Right cardiac atrium (tissue), 5 donors: ENCODE data around the gene PAXX. TPM values are rescaled to one million over a fixed set of nuclear protein-coding genes. Genes with fewer than 3 reads are reported as not detected.

ENCODE experiments used
- ATAC-seq, 2 donors: fragments of 200-7000 bp; cut with Tn5 transposase; one replicate each; pipeline versions ENCODE4 v1.8.0 to v1.9.1; 2020; ENCODE audit warnings: moderate library complexity in 2 of 2, mild to moderate bottlenecking in 1 of 2
- DNase-seq, 3 donors: peaks; one replicate each; pipeline ENCODE4 v3.0.0-alpha.2; 2020
- H3K27ac ChIP-seq: one replicate; pipeline ENCODE4 v1.5.1; 2013; ENCODE audit warnings: mild to moderate bottlenecking, low read length, control low read depth, moderate library complexity
- H3K27me3 ChIP-seq: one replicate; pipeline ENCODE4 v1.6.1; 2013; ENCODE audit not compliant: control insufficient read depth, insufficient read depth
- H3K4me1 ChIP-seq: one replicate; pipeline ENCODE4 v1.6.1; 2013; ENCODE audit warnings: low read length; ENCODE audit not compliant: control insufficient read depth, insufficient read depth
- H3K4me3 ChIP-seq: one replicate; pipeline ENCODE4 v1.5.1; 2013; ENCODE audit warnings: low read length, control low read depth
- H3K9me3 ChIP-seq: one replicate; pipeline ENCODE4 v1.6.1; 2013; ENCODE audit warnings: low read length; ENCODE audit not compliant: control insufficient read depth
- WGBS: extraction: QIAGEN DNeasy Blood & Tissue Kit; methylation state at CpG from one replicate; pipeline ENCODE4 v1.1.7; 2013; 5-methylcytosine and 5-hydroxymethylcytosine counted together
- intact Hi-C, 4 donors: fragments of 100-400 bp; cut with DNase I; formaldehyde crosslinking; loops; one replicate each; pipeline versions ENCODE4 v1.11.0 to v1.14.0; 2022 to 2023
- polyA plus RNA-seq: library from polyadenylated mRNA; stranded (reverse); fragments of 200-250 nt; gene quantifications from one replicate; pipeline ENCODE4 v1.2.3, GENCODE V29; 2013
- total RNA-seq, 4 donors: library from RNA; stranded (reverse); fragmentation: NEBNext Ultra II Directional; extraction: Animal tissue kit (Norgen Biotek cat#: 25700); gene quantifications; one replicate each; pipeline ENCODE4 v1.2.1, GENCODE V29; 2021
- donor health status: healthy with polysubstance abuse.
- donor health status: DM: no; HTN: yes; CAD: no.
- donor health status: DM: no; HTN: no; CAD: no.
- donor health status: DM: no; HTN: yes; CAD: no; lungs with severe emphysema.
- donor health status: DM: yes; HTN: yes; CAD: no.

PAXX gene
- total and polyA plus RNA-seq, 5 donors = 24.8 to 44.5 (median 29.4) TPM

DNA sequence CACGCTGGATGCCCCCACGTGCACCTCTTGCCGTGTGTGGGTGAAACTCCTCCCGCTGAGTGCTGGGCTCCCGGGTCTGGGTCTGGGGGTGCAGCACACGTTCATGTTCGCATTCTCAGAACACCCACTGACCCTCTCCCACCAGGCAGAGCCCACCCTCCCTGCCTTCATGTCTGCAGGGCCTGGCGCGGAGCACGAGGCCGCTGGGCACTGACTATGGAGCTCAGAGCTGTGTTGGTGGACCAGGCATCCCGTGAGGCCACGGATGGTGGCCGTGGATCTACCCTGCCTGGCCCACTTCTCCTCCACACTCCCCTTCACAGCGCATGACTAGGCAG is 31.3 kb upstream of the PAXX start:
- no peaks in the 10 kb centered on the region for H3K9me3 ChIP-seq
- no peaks in the 10 kb centered on the region for H3K4me1 ChIP-seq
- 80% methylated on average over 15 of the region's 15 CpGs for WGBS
- H3K27ac ChIP-seq = no peak overlapping the region
- H3K4me3 ChIP-seq = no peak overlapping the region
- no peak for ATAC-seq
- intact Hi-C loops = no loop called here
- DNase-seq = no peak
- no peaks in the 10 kb centered on the region for H3K27me3 ChIP-seq

DNA sequence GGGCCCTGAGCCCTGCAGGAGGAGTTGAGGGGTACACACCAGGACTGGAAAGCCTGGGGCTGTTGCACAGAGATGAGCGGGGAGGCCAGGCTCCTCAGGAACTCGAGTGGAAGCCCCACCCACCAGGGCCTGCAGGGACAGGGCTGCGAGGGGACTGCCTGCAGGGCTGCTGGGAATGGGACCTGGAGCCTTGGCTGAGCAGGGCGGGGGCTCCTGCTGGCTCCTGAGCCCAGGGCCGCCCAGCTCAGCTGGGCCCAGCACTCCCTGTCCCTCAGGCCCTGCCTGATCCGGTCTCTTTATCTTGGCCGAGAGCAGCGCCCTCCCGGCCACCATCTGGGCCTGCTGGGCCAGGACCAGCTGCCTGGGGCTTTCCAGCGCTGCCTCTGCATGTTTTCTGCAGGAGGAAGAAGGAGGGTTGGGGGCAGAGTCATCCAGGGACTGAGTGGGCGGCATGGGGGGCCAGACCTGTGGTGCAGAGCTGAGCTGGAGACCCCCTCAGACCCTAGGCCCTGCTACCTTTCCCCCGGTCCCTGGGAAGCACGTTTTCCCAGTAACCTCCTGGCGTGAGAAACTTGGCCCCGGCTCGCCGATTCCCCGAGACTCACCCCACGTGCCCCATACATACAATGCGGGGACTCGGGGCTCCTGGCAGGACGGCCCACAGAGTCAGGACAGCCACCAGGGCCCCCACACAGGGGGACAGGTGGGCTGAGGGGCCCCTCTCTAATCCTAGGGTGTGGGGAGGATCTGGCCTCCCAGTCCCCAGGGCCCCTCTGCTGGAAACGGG is 30.8 kb upstream of the PAXX start:
- no peaks in the 10 kb centered on the region for H3K27me3 ChIP-seq
- DNase-seq (peak; percentile 83 to 92 (median 92)), ATAC-seq (peak; percentile 89 to 90)
- no peaks in the 10 kb centered on the region for H3K9me3 ChIP-seq
- H3K4me3 ChIP-seq = no peak overlapping the region
- WGBS = 59% methylated on average over 23 of the region's 23 CpGs
- intact Hi-C loops = no loop called here
- no peaks in the 10 kb centered on the region for H3K4me1 ChIP-seq
- no peak overlapping the region for H3K27ac ChIP-seq

DNA sequence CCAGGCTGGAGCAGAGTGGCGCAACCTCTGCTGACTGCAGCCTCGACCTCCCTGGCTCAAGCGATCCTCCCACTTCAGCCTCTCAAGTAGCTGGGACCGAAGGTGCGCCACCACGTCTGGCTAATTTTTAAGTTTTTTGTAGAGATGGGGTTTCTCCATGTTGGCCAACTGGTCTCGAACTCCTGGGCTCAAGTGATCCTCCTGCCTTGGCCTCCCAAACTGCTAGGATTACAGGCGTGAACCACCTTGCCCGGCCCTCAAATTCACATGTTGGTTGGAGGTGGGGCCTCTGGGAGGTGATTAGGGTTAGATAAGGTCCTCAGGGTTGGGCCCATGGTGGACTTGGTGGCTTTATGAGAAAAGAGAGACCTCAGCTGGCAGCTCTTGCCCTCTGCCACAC is 30.1 kb upstream of the PAXX start:
- Histone ChIP-seq H3K4me1 (no peaks in the 10 kb centered on the region), H3K27me3 (no peaks in the 10 kb centered on the region), H3K4me3 (no peak overlapping the region), H3K27ac (no peak overlapping the region), H3K9me3 (no peaks in the 10 kb centered on the region)
- ATAC-seq (no peak), DNase-seq (no peak)
- WGBS = 96% methylated on average over 9 of the region's 9 CpGs
- intact Hi-C loops = no loop called here

DNA sequence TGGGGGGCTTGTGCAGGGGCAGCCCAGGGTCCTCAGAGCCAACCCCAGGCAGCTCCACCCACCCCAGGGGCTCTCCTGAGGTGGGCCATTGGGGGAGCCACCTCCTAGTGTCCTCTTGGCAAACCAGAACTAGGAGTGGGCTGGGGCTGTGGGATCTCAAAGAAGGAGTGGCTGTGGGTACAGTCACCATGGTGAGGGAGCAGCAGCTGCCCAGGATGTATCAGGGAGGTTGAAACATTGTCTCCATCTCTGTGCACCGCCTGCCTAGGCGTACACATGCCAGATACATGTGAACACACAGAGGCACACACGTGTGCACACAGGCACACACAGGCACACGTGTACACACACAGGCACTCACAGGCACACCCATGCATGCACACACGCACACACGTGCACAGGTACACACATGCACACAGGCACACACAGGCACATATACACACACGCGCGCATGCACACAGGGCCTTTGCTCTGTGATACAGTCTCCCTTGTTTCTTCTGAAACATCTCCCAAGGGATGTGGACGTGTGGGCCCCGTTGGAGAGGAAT is 29.4 kb upstream of the PAXX start:
- Histone ChIP-seq H3K27ac (no peak overlapping the region), H3K4me3 (no peak overlapping the region), H3K9me3 (no peaks in the 10 kb centered on the region), H3K27me3 (no peaks in the 10 kb centered on the region), H3K4me1 (no peaks in the 10 kb centered on the region)
- DNase-seq (no peak), ATAC-seq (no peak)
- 80% methylated on average over 11 of the region's 11 CpGs for WGBS
- intact Hi-C loops = no loop called here

DNA sequence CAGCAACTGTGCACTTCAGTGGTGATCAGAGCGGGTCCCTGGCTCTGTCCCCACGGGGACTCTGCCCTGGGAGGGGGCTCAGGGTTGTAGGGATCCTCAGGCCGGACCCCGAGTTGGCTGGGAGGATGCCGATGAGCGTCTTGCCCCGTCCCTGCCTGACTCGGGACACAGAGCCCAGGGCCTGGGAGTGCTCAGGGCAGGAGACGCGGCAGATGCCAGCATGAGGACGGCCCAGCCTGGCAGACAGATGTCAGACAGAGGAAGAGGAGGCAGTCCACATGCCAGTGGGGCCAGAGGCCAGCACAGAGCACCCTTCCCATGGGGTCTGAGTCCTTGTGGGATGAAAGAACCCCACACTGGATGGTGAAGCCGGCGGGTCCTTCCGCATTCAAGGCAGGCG is 28.9 kb upstream of the PAXX start:
- no peaks in the 10 kb centered on the region for H3K27me3 ChIP-seq
- no peak for ATAC-seq
- no peaks in the 10 kb centered on the region for H3K9me3 ChIP-seq
- DNase-seq = no peak
- H3K4me1 ChIP-seq = no peaks in the 10 kb centered on the region
- no peak overlapping the region for H3K27ac ChIP-seq
- H3K4me3 ChIP-seq = no peak overlapping the region
- WGBS = 87% methylated on average over 15 of the region's 15 CpGs
- intact Hi-C loops = no loop called here

DNA sequence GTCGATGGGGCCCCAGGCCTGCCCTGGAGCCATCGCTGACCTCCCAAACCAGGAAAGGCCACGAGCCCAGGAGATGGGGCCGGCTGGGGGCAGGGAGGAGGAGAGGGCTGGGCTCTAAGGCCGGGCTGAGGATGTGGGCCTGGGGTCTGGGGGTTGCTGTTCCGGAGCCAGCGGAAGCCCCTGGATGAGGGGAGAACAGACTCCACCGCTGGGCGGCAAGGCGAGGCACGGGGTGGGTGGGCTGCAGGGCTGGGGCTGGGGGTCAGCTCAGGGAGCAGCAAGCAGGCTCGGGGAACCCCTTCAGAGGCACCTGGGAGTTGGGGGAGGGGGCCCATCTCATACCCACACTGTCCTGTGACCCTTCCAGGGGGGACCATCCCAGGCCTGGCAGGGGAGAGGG is 28.5 kb upstream of the PAXX start:
- intact Hi-C loops = no loop called here
- no peak for ATAC-seq
- H3K27ac ChIP-seq = no peak overlapping the region
- no peaks in the 10 kb centered on the region for H3K4me1 ChIP-seq
- 91% methylated on average over 12 of the region's 12 CpGs for WGBS
- no peaks in the 10 kb centered on the region for H3K27me3 ChIP-seq
- DNase-seq = no peak
- H3K4me3 ChIP-seq = no peak overlapping the region
- no peaks in the 10 kb centered on the region for H3K9me3 ChIP-seq

DNA sequence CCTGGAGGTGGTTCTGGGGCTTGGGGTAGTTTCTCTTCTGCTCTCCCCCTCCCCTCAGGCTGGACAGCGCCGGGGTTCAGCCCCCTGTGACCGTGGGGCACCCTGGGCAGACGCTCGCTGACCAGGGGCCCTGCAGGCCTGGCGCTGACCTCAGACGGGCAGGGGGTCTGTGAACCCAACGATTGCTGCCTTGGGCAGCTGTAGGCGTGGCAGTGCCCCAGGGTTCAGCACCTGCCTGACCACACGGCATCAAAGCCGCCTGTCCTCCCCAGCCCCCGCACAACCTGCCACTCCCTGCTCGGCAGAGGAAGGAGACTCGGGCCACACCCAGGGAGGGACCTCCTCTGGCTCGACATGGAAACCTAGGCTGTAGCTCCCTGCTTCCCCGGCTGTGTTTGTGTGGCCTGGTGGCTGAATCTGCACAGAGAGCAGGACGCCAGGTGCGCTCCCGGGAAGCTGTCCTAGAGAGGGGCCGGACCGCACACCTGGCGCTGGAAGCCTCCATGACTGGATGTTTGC is 28.0 kb upstream of the PAXX start:
- DNase-seq (peak in 1 of 3 donors; percentile 68), ATAC-seq (peak in 1 of 2 donors; percentile 46)
- 74% methylated on average over 22 of the region's 22 CpGs for WGBS
- intact Hi-C loops = no loop called here
- Histone ChIP-seq H3K4me1 (no peaks in the 10 kb centered on the region), H3K9me3 (no peaks in the 10 kb centered on the region), H3K27me3 (no peaks in the 10 kb centered on the region), H3K4me3 (no peak overlapping the region), H3K27ac (no peak overlapping the region)

DNA sequence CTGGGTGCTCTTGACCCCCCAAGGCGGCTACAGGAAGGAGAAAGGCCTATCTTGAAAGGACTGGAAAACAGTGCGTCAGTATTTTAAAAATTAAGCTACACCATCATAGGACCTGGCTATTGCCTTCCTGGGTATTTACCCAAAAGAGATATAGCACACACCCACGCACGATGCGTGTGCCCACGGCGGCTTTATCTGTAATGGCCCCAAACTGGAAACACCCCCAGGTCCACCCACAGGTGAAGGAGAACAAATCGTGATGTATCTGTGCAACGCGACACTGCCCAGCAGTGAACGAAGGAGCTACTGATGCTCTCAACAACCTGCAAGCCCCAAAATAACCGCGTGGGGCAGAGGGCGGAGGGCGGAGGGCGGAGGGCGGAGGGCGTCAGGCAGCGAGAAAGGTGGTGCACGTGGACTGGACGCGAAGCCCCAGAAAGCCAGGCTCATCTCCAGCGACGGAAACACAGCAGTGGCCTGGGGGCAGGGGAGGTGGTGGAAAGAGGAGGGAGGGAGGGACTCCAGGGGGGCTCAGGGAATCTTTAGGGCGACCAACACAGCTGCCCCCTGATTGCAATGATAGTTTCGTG is 27.3 kb upstream of the PAXX start:
- DNase-seq = no peak
- Histone ChIP-seq H3K4me1 (no peaks in the 10 kb centered on the region), H3K9me3 (no peaks in the 10 kb centered on the region), H3K4me3 (no peak overlapping the region), H3K27me3 (no peaks in the 10 kb centered on the region), H3K27ac (no peak overlapping the region)
- ATAC-seq = no peak
- intact Hi-C loops = no loop called here
- WGBS = 84% methylated on average over 26 of the region's 26 CpGs

DNA sequence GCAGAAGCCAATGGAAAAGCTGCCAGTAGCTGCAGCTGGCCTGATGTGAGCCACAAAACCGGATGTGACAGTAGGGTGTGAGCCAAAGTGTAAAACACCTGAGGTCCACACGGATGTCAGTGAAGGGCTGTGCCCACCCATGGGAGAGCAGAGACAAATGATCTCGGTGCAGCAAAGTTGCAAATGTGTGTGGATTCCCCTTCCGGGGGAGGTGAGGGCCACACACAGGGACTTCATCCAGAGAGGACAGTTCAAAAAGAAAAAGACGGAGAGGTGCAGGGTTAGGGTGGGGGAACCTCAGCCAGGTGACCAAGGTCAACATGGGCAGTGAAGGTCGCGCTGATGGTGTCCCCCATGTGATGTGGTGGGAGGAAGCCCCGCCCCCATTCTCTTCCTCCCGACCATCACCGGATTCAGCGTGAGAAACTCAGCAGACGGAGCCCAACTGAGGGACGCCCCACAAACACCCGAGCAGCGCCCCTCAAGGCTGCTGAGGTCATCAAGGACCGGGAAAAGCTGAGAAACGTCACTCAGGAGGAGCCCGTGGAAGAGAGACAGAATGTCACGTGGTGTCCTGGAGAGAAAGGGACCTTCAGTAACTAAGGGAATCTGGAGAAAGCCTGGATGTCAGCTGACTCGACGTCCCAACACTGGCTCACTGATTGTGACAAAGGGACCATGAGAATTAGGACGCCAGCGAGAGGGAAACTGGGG is 26.3 kb upstream of the PAXX start:
- Histone ChIP-seq H3K4me1 (no peaks in the 10 kb centered on the region), H3K27me3 (no peaks in the 10 kb centered on the region), H3K4me3 (no peak overlapping the region), H3K9me3 (no peaks in the 10 kb centered on the region), H3K27ac (no peak overlapping the region)
- 24% methylated on average over 23 of the region's 23 CpGs for WGBS
- peak in 1 of 3 donors; percentile 59 for DNase-seq
- intact Hi-C loops = no loop called here
- no peak for ATAC-seq

DNA sequence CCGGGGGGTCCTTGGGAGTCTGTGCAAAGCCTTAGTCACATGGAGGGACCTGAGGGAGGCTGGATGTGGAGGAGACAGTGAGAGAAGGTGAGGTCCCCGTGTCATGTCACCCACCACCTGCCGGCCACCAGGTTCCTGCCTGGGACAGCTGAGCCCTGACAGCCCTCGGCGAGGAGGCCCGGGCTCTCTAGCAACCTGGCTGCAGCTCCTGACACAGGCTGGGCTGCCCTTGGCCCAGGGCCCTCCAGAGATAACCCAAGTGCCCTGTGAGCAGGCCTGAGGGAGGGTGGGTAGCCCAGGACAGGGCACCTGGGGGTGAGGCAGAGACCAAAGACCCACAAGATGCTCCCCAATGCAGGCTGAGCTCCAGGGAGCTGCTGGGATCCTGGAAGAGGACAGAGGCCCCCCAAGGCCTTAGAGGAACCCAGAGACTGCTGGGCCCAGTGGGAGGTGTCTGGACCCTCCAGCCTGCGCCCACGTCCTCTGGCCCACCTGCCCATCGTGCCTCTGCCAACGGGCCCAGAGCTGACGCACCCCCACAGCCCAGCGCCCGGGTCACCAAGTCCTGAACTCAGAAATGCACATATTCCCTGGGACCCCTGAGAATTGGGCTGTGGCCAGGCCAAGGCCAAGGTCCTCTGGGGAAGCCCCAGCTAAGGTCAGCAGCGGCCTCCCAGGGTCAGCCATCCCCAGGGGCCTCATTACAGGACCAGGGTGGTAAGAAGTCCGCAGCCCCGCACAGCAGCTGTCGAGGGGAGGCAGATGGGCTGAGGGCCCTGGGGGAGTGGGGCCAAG is 23.7 kb upstream of the PAXX start:
- Histone ChIP-seq H3K9me3 (no peaks in the 10 kb centered on the region), H3K27ac (no peak overlapping the region), H3K4me3 (no peak overlapping the region), H3K4me1 (no peaks in the 10 kb centered on the region), H3K27me3 (no peaks in the 10 kb centered on the region)
- no peak for DNase-seq
- 79% methylated on average over 17 of the region's 17 CpGs for WGBS
- intact Hi-C loops = no loop called here
- no peak for ATAC-seq
